Bone marrow (tissue), 2 donors: ENCODE data around the gene GANC.

ENCODE experiments used
- DNase-seq, 2 donors: peaks; one replicate each; lab custom pipeline; 2025; lab: John Stamatoyannopoulos, UW

GANC gene

DNA sequence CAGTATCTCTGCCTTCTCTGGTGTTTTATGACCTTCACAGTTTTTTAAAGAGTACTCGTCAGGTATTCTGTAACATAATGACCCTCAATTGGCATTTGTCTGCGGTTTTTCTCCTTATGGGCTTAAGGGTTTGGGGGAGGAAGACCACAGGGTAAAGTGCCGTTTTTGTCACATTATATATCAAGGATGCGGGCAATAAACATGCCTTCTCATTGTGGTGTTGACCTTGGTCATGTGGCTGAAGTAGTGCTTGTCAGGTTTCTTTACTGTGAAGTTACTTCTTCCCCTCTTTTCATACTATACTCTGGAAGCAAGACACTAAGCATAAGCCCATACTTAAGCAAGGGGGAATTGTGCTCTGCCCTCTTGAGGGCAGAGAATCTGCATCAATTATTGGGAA, 102.9 kb downstream of the GANC start:
- DNase-seq: no peak

DNA sequence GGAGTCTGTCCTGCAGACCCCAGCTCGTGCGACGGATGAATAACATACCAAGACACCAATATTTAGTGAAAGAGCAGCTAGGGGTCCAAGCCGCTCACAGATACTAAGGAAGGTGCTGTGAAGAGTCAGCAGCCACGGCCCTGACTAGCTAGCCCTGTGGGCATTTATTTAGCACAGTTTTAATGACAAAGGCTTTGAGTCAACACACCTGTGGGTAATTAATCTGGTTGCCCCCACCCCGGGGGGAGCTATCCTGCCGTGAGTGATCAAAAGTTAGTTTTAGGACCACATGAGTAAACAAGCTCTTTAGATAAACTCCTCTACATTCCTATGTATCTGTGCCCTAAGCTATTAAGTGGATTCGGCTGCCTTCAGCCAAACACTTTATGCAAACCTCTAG, 105.0 kb downstream of the GANC start:
- DNase-seq: no peak

DNA sequence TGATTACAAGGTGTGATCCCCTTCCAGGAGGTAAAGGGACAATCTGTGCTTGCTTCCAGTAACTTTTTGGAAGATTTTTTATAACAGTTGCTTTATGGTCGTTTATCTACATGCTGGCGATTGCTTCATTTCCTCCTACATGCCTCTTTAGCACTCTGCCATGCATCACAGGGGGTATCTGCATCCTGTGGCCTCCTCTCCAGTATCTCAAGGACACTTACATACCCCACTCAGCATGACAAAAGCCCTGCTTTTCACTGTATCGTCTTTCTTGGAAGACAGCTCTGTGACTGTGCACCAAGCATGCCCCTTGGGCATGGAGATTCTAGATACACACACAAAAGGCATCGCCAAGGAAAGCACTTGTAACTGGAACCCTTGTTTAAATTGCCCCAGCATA, 111.6 kb downstream of the GANC start:
- no peak for DNase-seq

DNA sequence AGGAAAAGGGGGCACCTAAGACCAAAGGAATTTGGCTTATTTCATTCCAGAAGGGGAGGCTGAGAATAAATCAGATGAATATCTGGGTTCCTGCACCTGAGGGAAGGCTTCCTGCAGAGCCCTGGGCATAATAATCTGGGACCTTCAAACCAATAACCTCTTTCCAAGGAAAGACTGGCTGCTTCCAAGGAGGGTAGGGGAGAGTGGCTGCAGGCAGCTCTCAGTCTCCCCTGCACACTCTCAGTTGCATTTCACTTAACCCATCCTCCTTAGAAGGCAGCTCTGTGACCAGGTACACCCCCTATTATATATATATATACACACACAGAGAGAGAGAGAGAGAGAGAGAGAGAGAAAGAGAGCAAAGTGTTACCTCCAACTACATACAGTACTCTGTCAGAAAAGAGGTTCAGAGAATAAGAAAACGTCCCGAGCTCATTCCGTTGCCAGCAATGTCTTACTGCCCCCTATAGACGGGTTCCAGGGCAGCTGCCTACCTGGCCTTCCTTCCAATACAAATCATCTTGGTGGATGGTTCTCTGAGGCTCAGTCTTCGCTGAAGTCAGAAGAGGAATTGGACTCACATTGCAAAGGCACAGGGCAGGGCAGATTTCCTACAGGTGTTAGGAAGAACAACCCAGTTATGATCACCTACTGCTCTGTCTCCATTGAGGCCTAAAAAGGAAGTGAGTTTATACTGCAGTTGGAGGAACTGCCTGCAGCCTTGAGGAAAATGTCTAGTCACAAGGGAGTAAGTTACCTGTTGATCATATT, 112.4 kb downstream of the GANC start:
- no peak for DNase-seq

DNA sequence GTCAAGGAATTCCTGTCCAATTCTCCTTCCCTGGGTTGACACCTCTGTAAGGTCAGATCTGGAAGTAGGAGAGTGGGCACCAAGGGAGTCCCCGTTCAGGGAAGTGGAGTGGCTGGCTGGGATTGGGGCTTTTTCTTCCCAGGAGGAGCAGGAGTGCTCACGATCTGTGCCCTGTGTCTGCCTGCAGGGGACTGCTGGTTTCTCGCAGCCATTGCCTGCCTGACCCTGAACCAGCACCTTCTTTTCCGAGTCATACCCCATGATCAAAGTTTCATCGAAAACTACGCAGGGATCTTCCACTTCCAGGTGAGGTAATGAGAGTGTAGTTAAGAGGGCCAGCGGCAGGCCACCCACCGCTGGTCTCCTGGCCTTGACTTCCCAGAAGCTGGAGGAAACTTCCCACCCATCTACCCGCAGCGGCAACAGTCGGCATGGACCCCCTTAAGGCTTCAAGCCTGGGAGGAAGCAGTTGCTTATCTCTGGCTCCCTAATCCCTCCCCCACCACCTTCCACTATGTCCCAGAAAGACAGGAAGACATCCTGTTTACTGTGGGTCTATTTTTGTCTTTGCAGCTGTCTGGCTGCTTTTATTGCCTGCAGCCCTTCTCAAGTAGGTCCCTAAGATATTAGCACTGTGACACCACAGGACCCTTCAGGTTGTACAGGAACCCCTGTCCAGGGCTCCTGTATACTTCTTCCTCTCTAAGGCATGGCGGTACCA, 113.1 kb downstream of the GANC start:
- DNase-seq: no peak

DNA sequence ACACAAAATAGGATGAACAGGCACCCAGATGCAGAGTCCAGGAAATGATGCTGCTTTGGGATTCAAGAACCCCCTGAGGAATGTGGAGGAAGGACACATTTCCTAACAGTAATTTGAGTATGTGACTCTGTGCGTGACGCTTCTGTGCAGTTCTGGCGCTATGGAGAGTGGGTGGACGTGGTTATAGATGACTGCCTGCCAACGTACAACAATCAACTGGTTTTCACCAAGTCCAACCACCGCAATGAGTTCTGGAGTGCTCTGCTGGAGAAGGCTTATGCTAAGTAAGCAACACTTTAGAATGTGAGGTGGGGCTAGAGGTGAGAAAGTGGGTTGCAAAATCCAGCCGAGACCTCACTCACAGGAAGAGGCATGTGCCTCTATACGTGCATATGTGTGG, 114.6 kb downstream of the GANC start:
- DNase-seq: no peak

DNA sequence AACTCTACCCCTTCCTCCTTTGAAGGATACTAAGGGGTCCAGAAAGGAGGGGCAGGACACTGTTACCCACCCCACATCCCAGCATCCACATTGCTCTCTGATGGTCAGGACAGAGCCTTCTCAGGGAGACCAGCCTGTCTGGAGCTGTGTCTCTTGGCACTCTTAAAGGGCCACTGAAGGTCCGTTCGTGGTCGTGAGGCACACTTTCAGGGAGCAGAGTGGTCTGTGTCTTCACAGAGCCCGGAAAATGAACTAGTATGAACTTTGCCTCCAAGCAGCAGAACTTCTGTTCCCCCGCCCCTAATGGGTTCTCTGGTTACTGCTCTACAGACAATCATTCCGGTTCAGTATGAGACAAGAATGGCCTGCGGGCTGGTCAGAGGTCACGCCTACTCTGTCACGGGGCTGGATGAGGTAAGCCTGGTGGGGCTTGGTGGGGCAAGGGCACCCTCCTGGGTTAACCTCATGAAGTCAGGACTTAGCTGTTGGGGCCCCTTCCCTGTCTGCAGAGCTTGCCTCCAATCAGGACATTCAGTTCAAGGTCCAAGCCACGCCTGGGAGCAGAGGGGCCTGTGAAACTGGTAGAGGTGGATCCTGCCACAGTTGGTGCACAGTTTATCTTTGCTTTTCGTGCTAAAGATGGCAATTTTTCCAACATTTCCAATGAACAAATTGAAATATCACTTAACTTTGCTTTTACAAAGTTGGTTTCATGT, 119.5 kb downstream of the GANC start:
- no peak for DNase-seq

DNA sequence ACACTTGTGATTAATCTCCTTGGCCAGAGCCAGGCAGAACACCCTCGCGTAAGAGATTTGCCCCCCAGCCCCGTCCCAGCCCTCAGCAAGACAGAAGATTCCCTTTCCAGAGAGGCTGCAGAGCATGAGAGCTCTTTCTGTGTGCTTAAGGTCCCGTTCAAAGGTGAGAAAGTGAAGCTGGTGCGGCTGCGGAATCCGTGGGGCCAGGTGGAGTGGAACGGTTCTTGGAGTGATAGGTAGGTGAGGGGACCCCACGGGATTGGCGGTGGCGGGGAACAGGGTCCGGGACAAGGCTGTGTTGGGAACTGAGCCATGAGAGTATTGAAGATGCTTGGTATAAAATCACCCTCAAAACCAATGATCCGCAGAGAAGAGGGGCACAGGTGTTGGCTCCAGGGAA, 121.1 kb downstream of the GANC start:
- DNase-seq: no peak

DNA sequence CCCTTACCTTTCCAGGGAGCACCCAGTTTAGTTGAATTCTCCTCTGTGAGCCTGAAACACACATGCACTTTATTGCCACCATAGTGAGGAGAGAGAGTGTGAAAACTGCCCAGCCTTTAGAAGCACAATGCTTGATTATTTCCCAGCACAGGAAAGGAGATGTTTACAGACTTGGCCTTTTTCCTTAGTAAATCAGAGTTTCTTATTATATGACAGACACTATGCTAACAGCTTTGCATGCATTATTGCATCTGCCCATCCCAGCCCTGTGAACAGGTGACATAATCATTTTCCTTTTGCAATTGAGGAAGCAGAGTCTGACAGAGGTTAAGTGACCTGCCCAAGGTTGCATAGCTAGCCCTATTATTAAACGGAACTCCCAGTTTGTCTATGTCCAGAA, 122.8 kb downstream of the GANC start:
- no peak for DNase-seq

DNA sequence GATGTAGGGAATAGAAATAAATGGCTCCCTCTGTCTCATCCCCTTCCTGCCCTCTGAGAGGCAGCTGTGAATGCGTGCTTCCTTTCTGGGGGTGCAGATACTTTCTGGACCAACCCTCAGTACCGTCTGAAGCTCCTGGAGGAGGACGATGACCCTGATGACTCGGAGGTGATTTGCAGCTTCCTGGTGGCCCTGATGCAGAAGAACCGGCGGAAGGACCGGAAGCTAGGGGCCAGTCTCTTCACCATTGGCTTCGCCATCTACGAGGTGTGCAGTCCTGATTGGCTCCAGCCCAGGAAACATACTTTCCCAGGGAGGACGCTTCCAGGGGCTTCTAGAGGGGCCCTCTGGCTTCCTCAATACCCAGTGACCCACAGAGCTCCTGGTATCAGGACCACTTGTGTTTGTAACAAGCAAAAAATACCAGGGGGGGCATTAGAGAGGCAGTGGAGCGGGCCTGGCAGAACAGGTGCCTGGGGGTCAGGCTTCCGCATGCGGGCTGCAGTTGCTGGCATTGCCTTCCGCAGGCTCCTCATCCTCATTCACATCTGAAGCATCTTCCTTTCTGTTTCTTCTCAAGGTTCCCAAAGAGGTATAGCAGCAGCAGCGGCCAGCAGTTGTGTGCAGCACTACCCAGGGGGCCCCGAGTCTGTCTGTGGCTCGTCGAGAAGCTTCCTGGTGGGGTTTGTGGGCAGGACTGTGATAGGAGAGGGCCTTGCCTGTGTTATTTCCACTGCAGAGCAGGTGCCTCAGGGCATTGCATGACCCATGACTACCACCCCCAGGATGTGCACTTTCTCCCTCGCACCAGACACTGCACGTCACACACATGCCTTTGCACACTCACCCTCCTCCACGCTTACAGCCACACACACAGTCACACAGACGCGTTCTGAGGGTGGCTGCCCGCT, 128.8 kb downstream of the GANC start:
- DNase-seq: no peak

DNA sequence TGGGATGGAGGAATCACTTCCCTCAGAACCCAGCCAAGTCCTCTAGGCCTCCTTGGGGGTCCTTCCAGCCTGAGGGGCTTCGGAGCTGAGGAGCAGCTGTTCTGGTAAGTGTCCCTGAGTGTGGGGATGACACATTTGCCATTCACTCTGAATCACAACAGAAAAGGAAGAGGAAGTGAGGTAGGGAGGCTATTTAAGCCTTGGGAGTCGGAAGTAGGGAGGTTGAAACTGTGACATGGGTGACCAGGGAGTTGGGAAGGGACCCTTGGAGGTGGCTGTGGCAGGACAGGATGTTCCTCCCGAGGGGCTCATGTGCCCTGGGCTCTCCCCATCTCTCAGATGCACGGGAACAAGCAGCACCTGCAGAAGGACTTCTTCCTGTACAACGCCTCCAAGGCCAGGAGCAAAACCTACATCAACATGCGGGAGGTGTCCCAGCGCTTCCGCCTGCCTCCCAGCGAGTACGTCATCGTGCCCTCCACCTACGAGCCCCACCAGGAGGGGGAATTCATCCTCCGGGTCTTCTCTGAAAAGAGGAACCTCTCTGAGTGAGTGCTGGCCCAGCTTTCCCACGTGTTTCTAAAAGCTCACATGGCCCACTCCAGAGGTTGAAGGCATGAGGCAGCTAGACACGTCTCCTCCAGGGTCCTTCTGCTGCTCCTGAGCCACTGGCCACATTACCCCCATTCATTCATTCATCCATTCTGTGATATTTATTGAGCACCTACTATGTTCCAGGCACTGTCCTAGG, 129.6 kb downstream of the GANC start:
- DNase-seq: peak in 1 of 2 donors; percentile 26

DNA sequence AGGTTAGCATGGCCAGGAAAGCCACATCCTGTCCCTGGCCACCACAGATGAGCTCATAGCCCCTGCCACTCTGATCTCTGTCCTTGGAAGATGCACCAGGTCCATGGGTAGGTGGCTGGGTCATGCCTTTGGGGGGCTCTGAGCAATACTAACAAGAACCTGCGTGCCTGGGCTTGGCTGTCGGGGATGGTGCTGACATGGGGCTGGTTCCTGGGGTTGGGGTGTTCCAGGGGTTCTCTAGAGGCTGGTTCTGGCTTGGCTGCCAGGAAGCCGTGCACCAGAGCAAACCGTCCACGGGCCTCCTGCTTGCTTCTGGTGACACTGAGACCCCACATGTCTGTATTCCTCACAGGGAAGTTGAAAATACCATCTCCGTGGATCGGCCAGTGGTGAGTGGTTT, 130.4 kb downstream of the GANC start:
- DNase-seq: no peak

DNA sequence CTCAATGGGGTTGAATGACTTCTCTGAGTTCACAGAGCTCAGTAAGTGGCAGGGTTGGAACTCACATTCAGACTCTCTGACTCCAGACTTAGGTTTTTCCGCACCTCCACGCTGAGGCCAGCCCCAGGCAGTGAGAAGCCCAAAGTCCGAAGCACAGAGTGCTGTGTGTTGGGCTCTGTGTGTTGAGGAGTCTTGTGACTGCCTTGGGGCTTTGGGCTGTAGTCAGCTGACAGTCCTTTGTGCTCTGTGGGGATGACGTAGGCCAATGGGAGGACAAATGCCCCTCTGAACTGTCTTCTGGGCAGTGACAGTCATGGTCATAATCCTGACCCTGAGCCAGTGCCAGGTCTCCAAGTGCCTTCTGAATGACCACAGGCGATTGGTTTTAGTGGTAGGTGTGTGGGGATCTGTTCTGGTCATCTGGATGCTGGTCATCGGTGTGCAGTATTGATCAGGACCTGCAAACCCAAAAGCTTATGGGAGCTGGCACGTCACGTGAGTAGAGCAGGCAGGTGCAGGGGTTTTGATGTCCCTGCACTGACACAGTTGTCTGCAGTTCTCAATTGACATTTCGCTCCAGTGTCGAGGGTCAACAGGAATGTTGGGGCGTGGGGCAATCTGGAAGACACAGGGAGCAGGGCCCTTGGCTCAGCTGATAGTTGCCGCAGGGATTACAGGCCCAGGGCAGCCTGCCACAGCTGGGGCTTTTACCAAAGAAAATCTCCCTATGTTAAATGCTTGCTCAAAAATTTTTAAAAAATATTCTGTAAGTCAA, 131.6 kb downstream of the GANC start:
- no peak for DNase-seq

DNA sequence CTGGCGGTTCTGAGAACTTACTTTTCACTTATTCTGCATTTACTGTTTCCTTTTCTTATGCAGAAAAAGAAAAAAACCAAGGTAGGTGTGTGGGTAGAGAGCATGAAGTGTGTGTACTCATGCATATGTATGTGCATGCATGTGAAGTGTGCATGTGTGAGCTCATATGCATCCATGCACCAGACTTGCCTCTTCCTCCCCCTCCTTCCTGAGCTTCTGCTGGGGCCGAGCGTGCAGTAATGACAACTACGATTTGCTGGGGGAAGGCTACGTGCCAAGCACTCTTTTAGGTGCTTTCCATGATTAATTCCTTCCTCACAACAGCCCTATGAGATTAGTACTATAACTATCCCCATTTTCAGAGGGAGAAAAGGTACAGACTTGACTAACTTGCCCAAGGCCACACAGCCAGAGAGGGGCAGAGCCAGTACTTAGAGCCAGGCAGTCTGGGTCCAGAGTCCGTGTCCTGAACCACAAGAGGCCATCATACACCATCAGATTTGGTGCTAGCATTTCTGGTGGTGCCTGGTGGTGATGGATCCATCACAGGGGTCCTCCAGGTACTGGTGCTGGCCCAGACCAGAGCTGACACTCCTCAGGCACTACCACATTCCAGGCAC, 133.0 kb downstream of the GANC start:
- DNase-seq: no peak
